A549 (cell line): Measurements from ENCODE around the gene F13B. TPM values are rescaled to one million over a fixed set of nuclear protein-coding genes. Genes with fewer than 3 reads are reported as not detected.

Experiments
- ATAC-seq, 2 experiments: fragments of 200-7000 bp in 1 of 2; fragments of >200 bp in 1 of 2; cut with Nextera tagmentation in 1 of 2; cut with Tn5 transposase in 1 of 2; 3 replicates each; pipeline versions ENCODE4 v1.8.0 to v1.9.1; 2018 to 2020; ENCODE audit warnings: mild to moderate bottlenecking in 1 of 2, moderate library complexity in 1 of 2
- CTCF ChIA-PET: fragments of 300-600 bp; sonication (Branson Sonifier 250); formaldehyde crosslinking; extraction: SDS; loops from one replicate; lab custom pipeline; 2021; ENCODE audit warnings: antibody characterized with exemption, inconsistent platforms; lab: Yijun Ruan, JAX
- POLR2A ChIA-PET: fragments of 350-600 bp; formaldehyde crosslinking; extraction: SDS; loops from one replicate; lab custom pipeline; 2021; ENCODE audit warnings: antibody characterized with exemption, inconsistent platforms; lab: Yijun Ruan, JAX
- DNase-seq, 2 experiments: peaks; one replicate each; pipeline versions ENCODE4 v3.0.0 to v3.0.0-alpha.2; 2011 to 2016; ENCODE audit warnings: low read depth in 1 of 2, low spot score in 1 of 2
- FAIRE-seq: peaks from 2 replicates; lab custom pipeline; 2011; peaks lifted over from hg19 to GRCh38; lab: Jason Lieb, UNC
- H3K27ac ChIP-seq, 2 experiments: fragments of >200 bp; sonication (Bioruptor Twin); formaldehyde crosslinking; 3 replicates each; pipeline ENCODE4 v1.5.1; 2016 to 2017
- H3K4me1 ChIP-seq: fragments of >200 bp; sonication (Bioruptor Twin); formaldehyde crosslinking; 3 replicates; pipeline ENCODE4 v1.6.1; 2016
- H3K4me2 ChIP-seq: fragments of >200 bp; sonication (Bioruptor Twin); formaldehyde crosslinking; 3 replicates; pipeline ENCODE4 v1.6.1; 2016
- H3K4me3 ChIP-seq: fragments of >200 bp; sonication (Bioruptor Twin); formaldehyde crosslinking; 3 replicates; pipeline ENCODE4 v1.5.1; 2016
- H3K9me3 ChIP-seq: fragments of >200 bp; sonication (Bioruptor Twin); formaldehyde crosslinking; 3 replicates; pipeline ENCODE4 v1.6.1; 2016
- ATOH8 ChIP-seq: fragments of 250-450 bp; sonication (Bioruptor Pico); IDR thresholded peaks from 2 replicates; pipeline ENCODE4 v1.5.0; 2020; ENCODE audit warnings: low read depth, mild to moderate bottlenecking, moderate library complexity
- BCL3 ChIP-seq: fragments of >200 bp; sonication (Bioruptor Twin); formaldehyde crosslinking; IDR thresholded peaks from 3 replicates; pipeline ENCODE4 v1.6.1; 2016
- BHLHE40 ChIP-seq: IDR thresholded peaks from 2 replicates; pipeline ENCODE4 v1.6.1; 2012; ENCODE audit warnings: low read depth, low read length, inconsistent platforms
- CEBPB ChIP-seq, 2 experiments: fragments of >200 bp in 1 of 2; sonication (Bioruptor Twin) in 1 of 2; formaldehyde crosslinking in 1 of 2; IDR thresholded peaks; 2 replicates each; pipeline ENCODE4 v1.6.1; 2012 to 2016
- E2F6 ChIP-seq: IDR thresholded peaks from 2 replicates; pipeline ENCODE4 v1.6.1; 2012; ENCODE audit warnings: low read depth, borderline replicate concordance
- EHF ChIP-seq: fragments of 250-450 bp; sonication (Bioruptor Pico); IDR thresholded peaks from 2 replicates; pipeline ENCODE4 v1.5.0; 2020; ENCODE audit warnings: mild to moderate bottlenecking
- EHMT2 ChIP-seq: fragments of 200-600 bp; sonication (generic); IDR thresholded peaks from 2 replicates; pipeline ENCODE4 v1.6.1; 2016; ENCODE audit warnings: antibody characterized with exemption, low read depth, mild to moderate bottlenecking, moderate library complexity
- ELK1 ChIP-seq: fragments of 150-350 bp; IDR thresholded peaks from 2 replicates; pipeline ENCODE4 v1.6.1; 2014; ENCODE audit warnings: low read depth, mild to moderate bottlenecking, low read length
- EP300 ChIP-seq, 2 experiments: fragments of >200 bp; sonication (Bioruptor Twin); formaldehyde crosslinking; IDR thresholded peaks; 2 replicates in 1 of 2; 3 replicates in 1 of 2; pipeline ENCODE4 v1.6.1; 2016 to 2017
- ESRRA ChIP-seq: fragments of 150-350 bp; IDR thresholded peaks from 2 replicates; pipeline ENCODE4 v1.6.1; 2014; ENCODE audit warnings: mild to moderate bottlenecking, low read length, borderline replicate concordance
- FOSL2 ChIP-seq, 2 experiments: fragments of 450-650 bp in 1 of 2; fragments of >200 bp in 1 of 2; sonication (Bioruptor Twin) in 1 of 2; formaldehyde crosslinking; IDR thresholded peaks; 2 replicates each; pipeline versions ENCODE4 v1.5.0 to v1.6.1; 2016 to 2020; ENCODE audit warnings: mild to moderate bottlenecking in 1 of 2, moderate library complexity in 1 of 2
- GATA3 ChIP-seq: IDR thresholded peaks from 2 replicates; pipeline ENCODE4 v1.6.1; 2012; ENCODE audit warnings: borderline replicate concordance
- HDAC2 ChIP-seq: fragments of 200-600 bp; sonication (generic); IDR thresholded peaks from 2 replicates; pipeline ENCODE4 v1.6.1; 2016
- HES2 ChIP-seq: fragments of >200 bp; sonication (Bioruptor Twin); formaldehyde crosslinking; IDR thresholded peaks from 2 replicates; pipeline ENCODE4 v1.6.1; 2016
- HOXB13 ChIP-seq: fragments of 250-450 bp; sonication (Bioruptor Pico); IDR thresholded peaks from 2 replicates; pipeline ENCODE4 v1.5.0; 2020; ENCODE audit warnings: low read depth, mild to moderate bottlenecking, moderate library complexity
- JUN ChIP-seq, 2 experiments: fragments of >200 bp; sonication (Bioruptor Twin); formaldehyde crosslinking; IDR thresholded peaks; 2 replicates in 1 of 2; 3 replicates in 1 of 2; pipeline ENCODE4 v1.6.1; 2016 to 2017
- MAFK ChIP-seq: fragments of 450-650 bp; IDR thresholded peaks from 2 replicates; pipeline ENCODE4 v1.6.1; 2014; ENCODE audit not compliant: partially characterized antibody
- MAX ChIP-seq: IDR thresholded peaks from 2 replicates; pipeline ENCODE4 v1.6.1; 2012
- MAZ ChIP-seq: fragments of 150-350 bp; IDR thresholded peaks from 2 replicates; pipeline ENCODE4 v1.6.1; 2014; ENCODE audit warnings: antibody characterized with exemption, low read depth, low read length, borderline replicate concordance
- NR3C1 ChIP-seq: fragments of >200 bp; sonication (Bioruptor Twin); formaldehyde crosslinking; IDR thresholded peaks from 3 replicates; pipeline ENCODE4 v1.6.1; 2017
- PBX3 ChIP-seq: IDR thresholded peaks from 2 replicates; pipeline ENCODE4 v1.6.1; 2012
- PHF8 ChIP-seq: fragments of 200-600 bp; sonication (generic); IDR thresholded peaks from 2 replicates; pipeline ENCODE4 v1.6.1; 2016; ENCODE audit warnings: low read depth, mild to moderate bottlenecking, antibody characterized with exemption, moderate library complexity, borderline replicate concordance
- POLR2A ChIP-seq: IDR thresholded peaks from 2 replicates; pipeline ENCODE4 v1.6.1; 2012; ENCODE audit warnings: mild to moderate bottlenecking, low read length
- REST ChIP-seq: fragments of 200-600 bp; sonication (generic); IDR thresholded peaks from 2 replicates; pipeline ENCODE4 v1.6.1; 2016; ENCODE audit warnings: antibody characterized with exemption, mild to moderate bottlenecking, moderate library complexity
- SREBF2 ChIP-seq: fragments of 450-650 bp; IDR thresholded peaks from 2 replicates; pipeline ENCODE4 v1.6.1; 2014; ENCODE audit warnings: mild to moderate bottlenecking, moderate library complexity
- ZC3H11A ChIP-seq: fragments of 450-650 bp; IDR thresholded peaks from 2 replicates; pipeline ENCODE4 v1.6.1; 2014; ENCODE audit warnings: antibody characterized with exemption, mild to moderate bottlenecking
- ZFP36 ChIP-seq: fragments of 450-650 bp; IDR thresholded peaks from 2 replicates; pipeline ENCODE4 v1.6.1; 2014; ENCODE audit warnings: borderline replicate concordance; ENCODE audit not compliant: partially characterized antibody
- ZNF302 ChIP-seq: fragments of 250-450 bp; sonication (Bioruptor Pico); IDR thresholded peaks from 2 replicates; pipeline ENCODE4 v1.9.0; 2021; ENCODE audit warnings: inconsistent platforms, mild to moderate bottlenecking, moderate library complexity
- ZSCAN20 ChIP-seq: fragments of 250-450 bp; sonication (Bioruptor Pico); IDR thresholded peaks from 2 replicates; pipeline ENCODE4 v1.8.0; 2022; ENCODE audit warnings: mild to moderate bottlenecking, moderate library complexity
- WGBS: methylation state at CpG from one replicate; pipeline ENCODE4 v1.1.6; 2017; ENCODE audit errors: missing lambda C conversion rate; 5-methylcytosine and 5-hydroxymethylcytosine counted together
- polyA plus RNA-seq, 4 experiments: library from polyadenylated mRNA; depleted of rRNA in 3 of 4; stranded (reverse); fragments of >200 nt; fragmentation: RNase III in 1 of 4; extraction: RNeasy Plus Mini Kit Qiagen cat#74134 plus additional on column Dnase treatment in 1 of 4; gene quantifications; 2 replicates in 3 of 4; 3 replicates in 1 of 4; pipeline ENCODE4 v1.2.3, GENCODE V29; 2011 to 2017

Gene F13B
- polyA plus RNA-seq, 2 of the 4 experiments (the other 2 are of a cell fraction): 0.19 to 0.75 TPM

GRCh38 chr1:197080323-197080722 is 13.3 kb upstream of the F13B start:
- Histone ChIP-seq H3K4me3 (no peak overlapping the region), H3K4me1 (no peaks in the 10 kb centered on the region), H3K4me2 (no peak overlapping the region), H3K9me3 (peaks cover 18% of the 10 kb centered on the region), H3K27ac (no peak overlapping the region)
- 95% methylated on average over 2 of the region's 2 CpGs for WGBS
- ATAC-seq: no peak
- CTCF ChIA-PET: interaction anchor here (0.9 kb wide), 1 partner anchor 12 kb away, joined by 3 read pairs; no protein-coding TSS in a partner anchor
- no peak for TF ChIP-seq HOXB13 (CRISPR knock-in tag)
- TF ChIP-seq BHLHE40: no peak
- TF ChIP-seq CEBPB (IDR thresholded peaks at IDR 0.05): no peak
- no peak for TF ChIP-seq GATA3
- TF ChIP-seq ELK1: no peak
- TF ChIP-seq BCL3: no peak
- TF ChIP-seq ESRRA: no peak
- TF ChIP-seq ZSCAN20: no peak
- no peak for TF ChIP-seq PHF8
- no peak for FAIRE-seq
- no peak for DNase-seq
- POLR2A ChIA-PET: no interaction called here

GRCh38 chr1:197076585-197076984 is 9.5 kb upstream of the F13B start:
- H3K4me3 ChIP-seq: no peak overlapping the region
- H3K4me2 ChIP-seq: no peak overlapping the region
- no peak for ATAC-seq
- no peak overlapping the region for H3K27ac ChIP-seq
- POLR2A ChIA-PET: no interaction called here
- no peak for DNase-seq
- no peaks in the 10 kb centered on the region for H3K4me1 ChIP-seq
- CTCF ChIA-PET: no interaction called here
- FAIRE-seq: no peak
- 19% methylated on average over 1 of the region's 1 CpG for WGBS
- peaks cover 7% of the 10 kb centered on the region; the same call in 2 of the 3 replicates for H3K9me3 ChIP-seq
- TF ChIP-seq PBX3 (no peak), FOSL2 (IDR thresholded peaks at IDR 0.05) (no peak), FOSL2 (CRISPR knock-in tag; IDR thresholded peaks at IDR 0.05) (no peak), ZNF302 (no peak), EP300 (IDR thresholded peaks at IDR 0.05) (no peak), HDAC2 (no peak), SREBF2 (no peak), HES2 (no peak), E2F6 (no peak), NR3C1 (no peak), MAZ (no peak), POLR2A (no peak), ZC3H11A (no peak), ATOH8 (no peak), MAFK (no peak), JUN (IDR thresholded peaks at IDR 0.05) (no peak), EHF (CRISPR knock-in tag) (no peak), MAX (no peak), ZFP36 (no peak), REST (no peak), EHMT2 (no peak)
